Fibroblast of lung (primary cell): ENCODE data around the gene RPUSD4. TPM values are rescaled to one million over a fixed set of nuclear protein-coding genes. Genes with fewer than 3 reads are reported as not detected.

Source experiments
- DNase-seq, 2 donors: peaks; one replicate each; pipeline versions ENCODE4 v3.0.0 to v3.0.0-alpha.2; 2010; ENCODE audit warnings: low read depth in 2 of 2
- H2AFZ ChIP-seq: 2 replicates; pipeline ENCODE4 v1.5.1; 2012; ENCODE audit warnings: low read length, control low read depth, inconsistent platforms
- H3K27ac ChIP-seq: 2 replicates; pipeline ENCODE4 v1.5.1; 2011; ENCODE audit warnings: low read length, control low read depth; ENCODE audit not compliant: insufficient read depth
- H3K27me3 ChIP-seq: 2 replicates; pipeline ENCODE4 v1.5.1; 2011; ENCODE audit warnings: mild to moderate bottlenecking, low read length; ENCODE audit not compliant: control insufficient read depth, insufficient read depth
- H3K36me3 ChIP-seq: 2 replicates; pipeline ENCODE4 v1.5.1; 2011; ENCODE audit warnings: low read length; ENCODE audit not compliant: control insufficient read depth, insufficient read depth
- H3K4me1 ChIP-seq: 2 replicates; pipeline ENCODE4 v1.5.1; 2011; ENCODE audit warnings: low read length; ENCODE audit not compliant: control insufficient read depth, insufficient read depth; ENCODE audit errors: extremely low read depth
- H3K4me2 ChIP-seq: 2 replicates; pipeline ENCODE4 v1.5.1; 2011; ENCODE audit warnings: low read length, control low read depth; ENCODE audit not compliant: insufficient read depth; ENCODE audit errors: extremely low read depth
- H3K4me3 ChIP-seq, 4 experiments: fragments of 200-600 bp in 1 of 4; sonication (generic) in 1 of 4; replicated peaks in 1 of 4; 2 replicates each; pipeline ENCODE4 v1.5.1; 2011 to 2016; ENCODE audit warnings: low read length in 4 of 4, low read depth in 3 of 4, mild to moderate bottlenecking in 3 of 4, control low read depth in 2 of 4, inconsistent platforms in 1 of 4, mixed read lengths in 1 of 4; ENCODE audit not compliant: insufficient read depth in 1 of 4; ENCODE audit errors: control extremely low read depth in 1 of 4
- H3K79me2 ChIP-seq: 2 replicates; pipeline ENCODE4 v1.5.1; 2012; ENCODE audit warnings: mild to moderate bottlenecking, low read length, inconsistent platforms; ENCODE audit not compliant: control insufficient read depth, insufficient read depth
- H3K9ac ChIP-seq: 2 replicates; pipeline ENCODE4 v1.5.1; 2011; ENCODE audit warnings: mild to moderate bottlenecking, low read length, control low read depth; ENCODE audit not compliant: insufficient read depth
- H3K9me3 ChIP-seq: 2 replicates; pipeline ENCODE4 v1.5.1; 2012; ENCODE audit warnings: low read depth, low read length; ENCODE audit not compliant: control insufficient read depth, insufficient read depth
- H4K20me1 ChIP-seq: 2 replicates; pipeline ENCODE4 v1.5.1; 2011; ENCODE audit warnings: low read length; ENCODE audit not compliant: control insufficient read depth, insufficient read depth; ENCODE audit errors: extremely low read depth
- CTCF ChIP-seq, 2 donors: IDR thresholded peaks in 1 of 2; conservative IDR thresholded peaks in 1 of 2; 1 replicate in 1 of 2; 2 replicates in 1 of 2; pipeline ENCODE4 v1.5.1; 2011 to 2012; ENCODE audit warnings: low read length in 2 of 2, control low read depth in 1 of 2, inconsistent platforms in 1 of 2, low read depth in 1 of 2, mild to moderate bottlenecking in 1 of 2
- EZH2 ChIP-seq: IDR thresholded peaks from 2 replicates; pipeline ENCODE4 v1.5.1; 2012; ENCODE audit warnings: low read length, control low read depth, mild to moderate bottlenecking; ENCODE audit errors: missing control alignments
- polyA plus RNA-seq, 2 donors: library from polyadenylated mRNA; depleted of rRNA in 1 of 2; stranded (reverse) in 1 of 2; unstranded in 1 of 2; fragments of >200 nt; gene quantifications; 2 replicates each; pipeline ENCODE4 v1.2.1, GENCODE V29; 2011 to 2012; ENCODE audit warnings: missing spikeins in 1 of 2
- total RNA-seq: library from RNA; depleted of rRNA; stranded (reverse); fragments of >200 nt; gene quantifications from 2 replicates; pipeline ENCODE4 v1.2.1, GENCODE V29; 2014

RPUSD4 gene
- total and polyA plus RNA-seq, 2 donors (not counting 1 experiment from before 2014, with no cell fraction given), result 16.3 to 26.9 TPM

GRCh38 chr11:126253265-126253664 lies 41.8 kb upstream of the RPUSD4 start:
- TF ChIP-seq EZH2 (no peak), CTCF (conservative IDR thresholded peaks at IDR 0.05 in 1 of 2, IDR thresholded peaks at IDR 0.05 in 1 of 2; ENCODE audit: low read depth in 1 of 2, low read length in 2 of 2) (no peak)
- Histone ChIP-seq H3K4me1 (peaks cover 3% of the 10 kb centered on the region), H3K9me3 (no peaks in the 10 kb centered on the region), H3K4me3 (no peak overlapping the region), H2AFZ (no peak overlapping the region), H4K20me1 (no peaks in the 10 kb centered on the region), H3K9ac (no peak overlapping the region), H3K4me2 (no peak overlapping the region), H3K27me3 (no peaks in the 10 kb centered on the region), H3K36me3 (peaks cover 8% of the 10 kb centered on the region), H3K27ac (no peak overlapping the region), H3K79me2 (no peaks in the 10 kb centered on the region)
- peak in 1 of 2 donors; percentile 13 for DNase-seq

- no peaks in the 10 kb centered on the region for H3K36me3 ChIP-seq
- no peak overlapping the region for H3K27ac ChIP-seq
- H4K20me1 ChIP-seq, result no peaks in the 10 kb centered on the region
- H3K9me3 ChIP-seq, result no peaks in the 10 kb centered on the region
- no peaks in the 10 kb centered on the region for H3K4me1 ChIP-seq
- H3K27me3 ChIP-seq, result no peaks in the 10 kb centered on the region
- no peaks in the 10 kb centered on the region for H3K79me2 ChIP-seq
- no peak for TF ChIP-seq CTCF (conservative IDR thresholded peaks at IDR 0.05 in 1 of 2, IDR thresholded peaks at IDR 0.05 in 1 of 2; ENCODE audit: low read depth in 1 of 2, low read length in 2 of 2)
- no peak for TF ChIP-seq EZH2
- H3K9ac ChIP-seq, result no peak overlapping the region
- no peak overlapping the region for H3K4me2 ChIP-seq
- DNase-seq, result peak in 1 of 2 donors; percentile 50
- no peak overlapping the region for H2AFZ ChIP-seq
- H3K4me3 ChIP-seq, result no peak overlapping the region
Measured at GRCh38 chr11:126246636-126247035, 35.2 kb upstream of the RPUSD4 start.

- peak in 1 of 2 donors; percentile 22 for DNase-seq
- H3K4me3 ChIP-seq, result no peak overlapping the region
- H3K9ac ChIP-seq, result no peak overlapping the region
- no peak overlapping the region for H2AFZ ChIP-seq
- peaks cover 2% of the 10 kb centered on the region for H3K36me3 ChIP-seq
- no peaks in the 10 kb centered on the region for H3K79me2 ChIP-seq
- no peaks in the 10 kb centered on the region for H3K4me1 ChIP-seq
- TF ChIP-seq EZH2 (no peak), CTCF (conservative IDR thresholded peaks at IDR 0.05 in 1 of 2, IDR thresholded peaks at IDR 0.05 in 1 of 2; ENCODE audit: low read depth in 1 of 2, low read length in 2 of 2) (no peak)
- no peaks in the 10 kb centered on the region for H4K20me1 ChIP-seq
- no peak overlapping the region for H3K27ac ChIP-seq
- H3K9me3 ChIP-seq, result no peaks in the 10 kb centered on the region
- no peaks in the 10 kb centered on the region for H3K27me3 ChIP-seq
- no peak overlapping the region for H3K4me2 ChIP-seq
Measured at GRCh38 chr11:126233391-126233790, 21.9 kb upstream of the RPUSD4 start.
